ENCODE data around the gene RNASEH2A.

- TF ChIP-seq, protein P1, sequence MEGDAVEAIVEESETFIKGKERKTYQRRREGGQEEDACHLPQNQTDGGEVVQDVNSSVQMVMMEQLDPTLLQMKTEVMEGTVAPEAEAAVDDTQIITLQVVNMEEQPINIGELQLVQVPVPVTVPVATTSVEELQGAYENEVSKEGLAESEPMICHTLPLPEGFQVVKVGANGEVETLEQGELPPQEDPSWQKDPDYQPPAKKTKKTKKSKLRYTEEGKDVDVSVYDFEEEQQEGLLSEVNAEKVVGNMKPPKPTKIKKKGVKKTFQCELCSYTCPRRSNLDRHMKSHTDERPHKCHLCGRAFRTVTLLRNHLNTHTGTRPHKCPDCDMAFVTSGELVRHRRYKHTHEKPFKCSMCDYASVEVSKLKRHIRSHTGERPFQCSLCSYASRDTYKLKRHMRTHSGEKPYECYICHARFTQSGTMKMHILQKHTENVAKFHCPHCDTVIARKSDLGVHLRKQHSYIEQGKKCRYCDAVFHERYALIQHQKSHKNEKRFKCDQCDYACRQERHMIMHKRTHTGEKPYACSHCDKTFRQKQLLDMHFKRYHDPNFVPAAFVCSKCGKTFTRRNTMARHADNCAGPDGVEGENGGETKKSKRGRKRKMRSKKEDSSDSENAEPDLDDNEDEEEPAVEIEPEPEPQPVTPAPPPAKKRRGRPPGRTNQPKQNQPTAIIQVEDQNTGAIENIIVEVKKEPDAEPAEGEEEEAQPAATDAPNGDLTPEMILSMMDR (conservative IDR thresholded peaks at IDR 0.05; ENCODE audit: low read depth, low read length), result no peak
- TF ChIP-seq POLR2A (IDR thresholded peaks at IDR 0.05; ENCODE audit: low read depth, low read length) (no peak; the same call in 1 of the 2 replicates), RAD21 (IDR thresholded peaks at IDR 0.05; ENCODE audit: low read length) (no peak), SMC3 (IDR thresholded peaks at IDR 0.05; ENCODE audit: low read depth, low read length) (no peak), RCOR1 (IDR thresholded peaks at IDR 0.05; ENCODE audit: insufficient replicate concordance, low read length) (peak; percentile 33), BHLHE40 (IDR thresholded peaks at IDR 0.05; ENCODE audit: low read depth, low read length) (no peak), USF2 (IDR thresholded peaks at IDR 0.05; ENCODE audit: low read depth, low read length) (no peak), NFE2L2 (IDR thresholded peaks at IDR 0.05; ENCODE audit: low read depth, low read length) (no peak), CHD1 (IDR thresholded peaks at IDR 0.05; ENCODE audit: low read depth, low read length) (no peak), RFX5 (IDR thresholded peaks at IDR 0.05; ENCODE audit: low read depth, low read length) (no peak), MXI1 (IDR thresholded peaks at IDR 0.05; ENCODE audit: borderline replicate concordance, low read depth, low read length) (no peak), CEBPB (IDR thresholded peaks at IDR 0.05; ENCODE audit: low read depth, low read length) (no peak), MAFK (IDR thresholded peaks at IDR 0.05; ENCODE audit: low read depth, low read length) (no peak)
- TF ChIP-seq, protein P2, sequence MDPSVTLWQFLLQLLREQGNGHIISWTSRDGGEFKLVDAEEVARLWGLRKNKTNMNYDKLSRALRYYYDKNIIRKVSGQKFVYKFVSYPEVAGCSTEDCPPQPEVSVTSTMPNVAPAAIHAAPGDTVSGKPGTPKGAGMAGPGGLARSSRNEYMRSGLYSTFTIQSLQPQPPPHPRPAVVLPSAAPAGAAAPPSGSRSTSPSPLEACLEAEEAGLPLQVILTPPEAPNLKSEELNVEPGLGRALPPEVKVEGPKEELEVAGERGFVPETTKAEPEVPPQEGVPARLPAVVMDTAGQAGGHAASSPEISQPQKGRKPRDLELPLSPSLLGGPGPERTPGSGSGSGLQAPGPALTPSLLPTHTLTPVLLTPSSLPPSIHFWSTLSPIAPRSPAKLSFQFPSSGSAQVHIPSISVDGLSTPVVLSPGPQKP (IDR thresholded peaks at IDR 0.05; ENCODE audit: borderline replicate concordance, low read depth, low read length), result no peak
Measured at GRCh38 chr19:12782174-12782423, 24.3 kb upstream of the RNASEH2A start.
